Endodermal cell (in vitro differentiated cells): ENCODE results near the gene ACE. TPM values are rescaled to one million over a fixed set of nuclear protein-coding genes. Genes with fewer than 3 reads are reported as not detected.

Experiments
- DNase-seq: peaks from one replicate; pipeline ENCODE4 v3.0.0-alpha.2; 2017
- H3K27ac ChIP-seq: 2 replicates; pipeline ENCODE4 v1.5.1; 2013; ENCODE audit warnings: mild to moderate bottlenecking, low read depth, low read length, moderate library complexity
- H3K27me3 ChIP-seq: 2 replicates; pipeline ENCODE4 v1.6.1; 2013; ENCODE audit warnings: mild to moderate bottlenecking, low read length, moderate library complexity; ENCODE audit not compliant: insufficient read depth, control insufficient read depth, poor library complexity, severe bottlenecking
- H3K36me3 ChIP-seq: 2 replicates; pipeline ENCODE4 v1.7.0; 2013; ENCODE audit warnings: mild to moderate bottlenecking, low read length, moderate library complexity; ENCODE audit not compliant: control insufficient read depth, insufficient read depth
- H3K4me1 ChIP-seq: one replicate; pipeline ENCODE4 v1.7.0; 2013; ENCODE audit warnings: low read length; ENCODE audit not compliant: control insufficient read depth, insufficient read depth
- H3K4me3 ChIP-seq: 2 replicates; pipeline ENCODE4 v1.5.1; 2013; ENCODE audit warnings: mild to moderate bottlenecking, low read length, moderate library complexity
- H3K9ac ChIP-seq: 2 replicates; pipeline ENCODE4 v1.6.1; 2013; ENCODE audit warnings: mild to moderate bottlenecking, low read length, moderate library complexity; ENCODE audit not compliant: poor library complexity, severe bottlenecking; ENCODE audit errors: extremely low read depth
- H3K9me3 ChIP-seq: 2 replicates; pipeline ENCODE4 v1.6.1; 2013; ENCODE audit warnings: mild to moderate bottlenecking, low read length, moderate library complexity; ENCODE audit not compliant: control insufficient read depth
- H3K27ac Mint-ChIP-seq: 2 replicates; pipeline ENCODE4 v1.8.0; 2020; ENCODE audit warnings: mixed read lengths
- H3K27me3 Mint-ChIP-seq: 2 replicates; pipeline ENCODE4 v1.8.0; 2021; ENCODE audit warnings: mild to moderate bottlenecking, mixed read lengths; ENCODE audit not compliant: insufficient read depth
- H3K36me3 Mint-ChIP-seq: 2 replicates; pipeline ENCODE4 v1.8.0; 2020; ENCODE audit warnings: low read depth, mixed read lengths
- H3K4me1 Mint-ChIP-seq: 2 replicates; pipeline ENCODE4 v1.8.0; 2020; ENCODE audit warnings: mixed read lengths
- H3K4me3 Mint-ChIP-seq: 2 replicates; pipeline ENCODE4 v1.8.0; 2020; ENCODE audit warnings: mild to moderate bottlenecking, moderate library complexity, mixed read lengths
- H3K9me3 Mint-ChIP-seq: 2 replicates; pipeline ENCODE4 v1.8.0; 2020; ENCODE audit warnings: mild to moderate bottlenecking, mixed read lengths
- WGBS, 2 experiments: methylation state at CpG; one replicate each; pipeline versions ENCODE4 v1.1.5 to v1.1.7; 2013; ENCODE audit warnings: missing lambda C conversion rate in 2 of 2, mixed read lengths in 1 of 2; ENCODE audit not compliant: insufficient coverage in 1 of 2, insufficient read length in 1 of 2; 5-methylcytosine and 5-hydroxymethylcytosine counted together
- total RNA-seq, 2 donors: library from RNA; stranded (reverse); fragmentation: NEBNext Ultra II Directional in 1 of 2; extraction: Animal tissue kit (Norgen Biotek cat#: 25700) in 1 of 2; gene quantifications; 2 replicates in 1 of 2; 3 replicates in 1 of 2; pipeline ENCODE4 v1.2.1, GENCODE V29; 2021
- TF ChIP-seq, protein P1 (sequence below): fragments of 200-600 bp; sonication (generic); conservative IDR thresholded peaks from 2 replicates; pipeline ENCODE4 v1.5.0; 2021; ENCODE audit warnings: antibody characterized with exemption, mild to moderate bottlenecking

ACE gene
- total RNA-seq, 2 donors from 2014 or later, result 4.6 to 12.5 TPM

DNA sequence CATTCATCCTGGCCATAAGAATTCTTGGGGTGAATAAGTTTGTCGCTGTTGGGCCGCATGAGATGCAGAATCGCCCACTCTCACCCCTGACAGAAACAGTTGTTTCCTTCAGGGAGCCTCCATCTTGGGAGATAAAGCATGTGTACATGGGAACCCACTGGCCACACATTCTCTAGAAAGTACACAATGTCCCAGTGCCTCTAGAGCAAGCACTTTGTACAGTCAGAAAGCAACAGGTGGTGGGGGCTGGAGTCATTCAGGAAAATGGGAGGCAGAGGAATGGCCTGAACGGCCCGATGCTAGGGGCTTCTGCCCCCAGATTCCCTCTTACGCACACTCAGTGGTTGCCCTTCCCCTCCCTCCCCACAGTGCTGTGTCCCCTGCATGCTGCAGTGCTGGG, 16.1 kb downstream of the ACE start:
- Mint-ChIP-seq H3K27ac (no peak overlapping the region), H3K36me3 (no peaks in the 10 kb centered on the region), H3K9me3 (no peaks in the 10 kb centered on the region), H3K4me3 (no peak overlapping the region), H3K4me1 (peaks cover 2% of the 10 kb centered on the region), H3K27me3 (no peaks in the 10 kb centered on the region)
- Histone ChIP-seq H3K4me1 (peaks cover 2% of the 10 kb centered on the region), H3K36me3 (no peaks in the 10 kb centered on the region), H3K4me3 (no peak overlapping the region), H3K27me3 (no peaks in the 10 kb centered on the region), H3K9me3 (no peaks in the 10 kb centered on the region), H3K27ac (no peak overlapping the region), H3K9ac (no peak overlapping the region)
- WGBS, 2 experiments, result 84 to 94% methylated on average over 4 to 6 of the region's 6 CpGs
- no peak for DNase-seq
- TF ChIP-seq, protein P1, sequence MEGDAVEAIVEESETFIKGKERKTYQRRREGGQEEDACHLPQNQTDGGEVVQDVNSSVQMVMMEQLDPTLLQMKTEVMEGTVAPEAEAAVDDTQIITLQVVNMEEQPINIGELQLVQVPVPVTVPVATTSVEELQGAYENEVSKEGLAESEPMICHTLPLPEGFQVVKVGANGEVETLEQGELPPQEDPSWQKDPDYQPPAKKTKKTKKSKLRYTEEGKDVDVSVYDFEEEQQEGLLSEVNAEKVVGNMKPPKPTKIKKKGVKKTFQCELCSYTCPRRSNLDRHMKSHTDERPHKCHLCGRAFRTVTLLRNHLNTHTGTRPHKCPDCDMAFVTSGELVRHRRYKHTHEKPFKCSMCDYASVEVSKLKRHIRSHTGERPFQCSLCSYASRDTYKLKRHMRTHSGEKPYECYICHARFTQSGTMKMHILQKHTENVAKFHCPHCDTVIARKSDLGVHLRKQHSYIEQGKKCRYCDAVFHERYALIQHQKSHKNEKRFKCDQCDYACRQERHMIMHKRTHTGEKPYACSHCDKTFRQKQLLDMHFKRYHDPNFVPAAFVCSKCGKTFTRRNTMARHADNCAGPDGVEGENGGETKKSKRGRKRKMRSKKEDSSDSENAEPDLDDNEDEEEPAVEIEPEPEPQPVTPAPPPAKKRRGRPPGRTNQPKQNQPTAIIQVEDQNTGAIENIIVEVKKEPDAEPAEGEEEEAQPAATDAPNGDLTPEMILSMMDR, result no peak

DNA sequence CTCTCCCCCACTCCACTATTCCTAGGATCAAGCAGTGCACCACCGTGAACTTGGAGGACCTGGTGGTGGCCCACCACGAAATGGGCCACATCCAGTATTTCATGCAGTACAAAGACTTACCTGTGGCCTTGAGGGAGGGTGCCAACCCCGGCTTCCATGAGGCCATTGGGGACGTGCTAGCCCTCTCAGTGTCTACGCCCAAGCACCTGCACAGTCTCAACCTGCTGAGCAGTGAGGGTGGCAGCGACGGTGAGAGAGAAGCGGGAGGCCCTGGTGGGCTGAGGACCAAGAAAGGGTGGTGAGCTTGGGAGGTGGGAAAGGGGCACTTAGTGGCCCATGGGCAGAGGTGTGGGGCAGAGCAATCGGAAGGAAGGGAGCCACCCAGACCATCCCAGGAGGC, 16.6 kb downstream of the ACE start:
- H3K4me1 Mint-ChIP-seq, result peaks cover 7% of the 10 kb centered on the region
- H3K36me3 Mint-ChIP-seq, result no peaks in the 10 kb centered on the region
- no peaks in the 10 kb centered on the region for H3K9me3 Mint-ChIP-seq
- H3K27me3 Mint-ChIP-seq, result no peaks in the 10 kb centered on the region
- DNase-seq, result no peak
- peaks cover 2% of the 10 kb centered on the region for H3K4me1 ChIP-seq
- no peaks in the 10 kb centered on the region for H3K27me3 ChIP-seq
- H3K36me3 ChIP-seq, result no peaks in the 10 kb centered on the region
- no peak overlapping the region for H3K9ac ChIP-seq
- H3K9me3 ChIP-seq, result no peaks in the 10 kb centered on the region
- 89 to 92% methylated on average over 5 to 9 of the region's 9 CpGs for WGBS, 2 experiments
- TF ChIP-seq, protein P1, result no peak
- no peak overlapping the region for H3K27ac Mint-ChIP-seq
- no peak overlapping the region for H3K4me3 Mint-ChIP-seq
- no peak overlapping the region for H3K4me3 ChIP-seq
- no peak overlapping the region for H3K27ac ChIP-seq

DNA sequence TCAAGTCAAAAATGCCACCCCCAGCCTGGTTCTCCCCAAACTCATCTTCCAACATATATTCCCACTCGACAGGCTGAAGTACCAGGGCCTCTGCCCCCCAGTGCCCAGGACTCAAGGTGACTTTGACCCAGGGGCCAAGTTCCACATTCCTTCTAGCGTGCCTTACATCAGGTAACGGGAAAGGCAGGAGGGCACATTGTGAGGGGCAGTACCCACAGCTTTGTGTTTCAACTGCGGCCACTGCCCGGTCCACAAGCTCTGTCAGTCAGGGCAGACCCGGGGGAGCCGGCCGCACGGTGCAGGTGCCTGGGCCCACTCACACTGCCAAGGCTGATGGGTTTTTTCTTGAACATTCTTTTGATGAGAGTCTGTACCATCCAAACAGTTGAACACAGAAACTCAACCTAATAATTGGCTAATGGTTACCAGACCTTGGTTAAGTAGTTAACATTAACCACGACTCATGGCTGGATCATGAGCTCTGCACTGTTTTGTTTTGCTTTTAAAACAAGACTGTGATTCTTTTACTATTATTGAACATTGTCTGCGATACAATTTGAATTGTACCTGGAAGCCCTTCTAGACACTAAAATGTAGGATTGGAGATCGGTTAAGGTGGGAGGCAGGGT, 17.6 kb downstream of the ACE start:
- Histone ChIP-seq H3K36me3 (no peaks in the 10 kb centered on the region), H3K4me3 (no peak overlapping the region), H3K4me1 (peaks cover 2% of the 10 kb centered on the region), H3K27ac (no peak overlapping the region), H3K27me3 (no peaks in the 10 kb centered on the region), H3K9ac (no peak overlapping the region), H3K9me3 (no peaks in the 10 kb centered on the region)
- DNase-seq, result no peak
- no peaks in the 10 kb centered on the region for H3K36me3 Mint-ChIP-seq
- H3K27me3 Mint-ChIP-seq, result no peaks in the 10 kb centered on the region
- 93% methylated on average over 9 to 12 of the region's 12 CpGs for WGBS, 2 experiments
- H3K27ac Mint-ChIP-seq, result no peak overlapping the region
- TF ChIP-seq, protein P1, result no peak
- peaks cover 11% of the 10 kb centered on the region for H3K4me1 Mint-ChIP-seq
- H3K4me3 Mint-ChIP-seq, result no peak overlapping the region
- no peaks in the 10 kb centered on the region for H3K9me3 Mint-ChIP-seq
